ENCODE results near the gene ATAD2B.

- TF ChIP-seq CTCF (IDR thresholded peaks at IDR 0.05), result no peak
- no peak for TF ChIP-seq POLR2A (IDR thresholded peaks at IDR 0.05)
Measured at GRCh38 chr2:23762141-23762540, 164.8 kb downstream of the ATAD2B start.
